Hepatocyte (in vitro differentiated cells): ENCODE measurements around the gene PKNOX2.

Source experiments
- CTCF ChIP-seq: fragments of 200-600 bp; sonication (generic); IDR thresholded peaks from 2 replicates; pipeline ENCODE4 v1.5.1; 2016; ENCODE audit warnings: antibody characterized with exemption, mild to moderate bottlenecking; ENCODE audit not compliant: poor library complexity
- EZH2phosphoT487 ChIP-seq: fragments of 200-600 bp; sonication (generic); IDR thresholded peaks from one replicate; pipeline ENCODE4 v1.6.1; 2018; ENCODE audit warnings: antibody characterized with exemption, mild to moderate bottlenecking, low read depth, moderate library complexity; ENCODE audit not compliant: unreplicated experiment, severe bottlenecking

- TF ChIP-seq CTCF (no peak), EZH2phosphoT487 (no peak)
Measured at GRCh38 chr11:125303694-125304093, 139.1 kb downstream of the PKNOX2 start.
